HCT116 (cell line): ENCODE results near the gene NCOA6. TPM values are rescaled to one million over a fixed set of nuclear protein-coding genes. Genes with fewer than 3 reads are reported as not detected.

Experiments used
- ATAC-seq: fragments of 200-7000 bp; cut with Tn5 transposase; 2 replicates; pipeline ENCODE4 v1.9.1; 2020; ENCODE audit warnings: mild to moderate bottlenecking, moderate library complexity
- BruUV-seq: library from RNA; stranded (reverse); fragments of 400-500 nt; replicated peaks from 2 replicates; lab custom pipeline; 2021; lab: Mats Ljungman, UMichigan
- CTCF ChIA-PET: fragments of 300-600 bp; sonication (Branson Sonifier 250); formaldehyde crosslinking; loops from one replicate; lab custom pipeline; 2021; ENCODE audit warnings: antibody characterized with exemption; lab: Charles Lee
- POLR2A ChIA-PET: fragments of 300-600, 350-600 bp; sonication (Branson Sonifier 250); formaldehyde crosslinking; loops from one replicate; lab custom pipeline; 2021; ENCODE audit warnings: antibody characterized with exemption; lab: Charles Lee
- RAD21 ChIA-PET, 2 experiments: fragments of 300-600 bp; sonication (Branson Sonifier 250); formaldehyde crosslinking; loops; one replicate each; lab custom pipeline; 2023; ENCODE audit warnings: low total read pairs in 2 of 2; ENCODE audit not compliant: uncharacterized antibody in 2 of 2, unreplicated experiment in 2 of 2, low non-redundant PET in 1 of 2; lab: Charles Lee
- DNase-seq: peaks from one replicate; pipeline ENCODE4 v3.0.0-alpha.2; 2010; ENCODE audit warnings: low read depth, low spot score
- H2AFZ ChIP-seq: fragments of 200-600 bp; shearing (Covaris generic), sonication (generic); 2 replicates; pipeline ENCODE4 v1.6.1; 2017; ENCODE audit warnings: low read depth, mixed run types, mixed read lengths, antibody characterized with exemption, low read length; ENCODE audit not compliant: poor library complexity, severe bottlenecking
- H3K27ac ChIP-seq: 2 replicates; pipeline ENCODE4 v1.5.1; 2012; ENCODE audit warnings: low read depth, low read length
- H3K27me3 ChIP-seq: fragments of 200-600 bp; sonication (generic); 2 replicates; pipeline ENCODE4 v1.6.1; 2016; ENCODE audit warnings: mixed run types, low read length, mixed read lengths; ENCODE audit not compliant: insufficient read depth
- H3K36me3 ChIP-seq, 2 experiments: fragments of 200-500 bp in 1 of 2; fragments of 200-600 bp in 1 of 2; sonication (Bioruptor generic) in 1 of 2; sonication (generic) in 1 of 2; 2 replicates each; pipeline versions ENCODE4 v1.5.1 to v1.6.1; 2014 to 2016; ENCODE audit warnings: low read length in 2 of 2, inconsistent platforms in 1 of 2, mixed read lengths in 1 of 2, mixed run types in 1 of 2; ENCODE audit not compliant: insufficient read depth in 2 of 2, control insufficient read depth in 1 of 2
- H3K4me1 ChIP-seq, 2 experiments: fragments of 200-600 bp in 1 of 2; sonication (generic) in 1 of 2; 2 replicates each; pipeline versions ENCODE4 v1.5.1 to v1.6.1; 2012 to 2017; ENCODE audit warnings: low read length in 2 of 2, inconsistent platforms in 1 of 2, mild to moderate bottlenecking in 1 of 2, mixed read lengths in 1 of 2, mixed run types in 1 of 2, moderate library complexity in 1 of 2; ENCODE audit not compliant: insufficient read depth in 2 of 2, control insufficient read depth in 1 of 2
- H3K4me2 ChIP-seq: fragments of 200-600 bp; sonication (generic); 2 replicates; pipeline ENCODE4 v1.6.1; 2017; ENCODE audit warnings: mixed run types, low read length, mixed read lengths
- H3K4me3 ChIP-seq, 2 experiments: fragments of 200-600 bp in 1 of 2; sonication (generic) in 1 of 2; replicated peaks in 1 of 2; 2 replicates each; pipeline ENCODE4 v1.5.1; 2011 to 2016; ENCODE audit warnings: low read length in 2 of 2, control low read depth in 1 of 2, low read depth in 1 of 2, mild to moderate bottlenecking in 1 of 2, mixed read lengths in 1 of 2, mixed run types in 1 of 2
- H3K79me2 ChIP-seq: fragments of 200-600 bp; sonication (generic); 2 replicates; pipeline ENCODE4 v1.6.1; 2017; ENCODE audit warnings: mild to moderate bottlenecking, mixed run types, low read length, moderate library complexity, mixed read lengths; ENCODE audit not compliant: insufficient read depth
- H3K9ac ChIP-seq: fragments of 200-600 bp; sonication (generic); 2 replicates; pipeline ENCODE4 v1.6.1; 2016; ENCODE audit warnings: low read length, mixed read lengths
- H3K9me2 ChIP-seq: fragments of 200-600 bp; sonication (generic), shearing (Covaris generic); 2 replicates; pipeline ENCODE4 v1.6.1; 2017; ENCODE audit warnings: mixed run types, mild to moderate bottlenecking, moderate library complexity; ENCODE audit not compliant: insufficient read depth
- H3K9me3 ChIP-seq, 2 experiments: fragments of 200-500 bp in 1 of 2; fragments of 200-600 bp in 1 of 2; sonication (Bioruptor generic) in 1 of 2; sonication (generic) in 1 of 2; 2 replicates each; pipeline ENCODE4 v1.6.1; 2014 to 2017; ENCODE audit warnings: low read length in 2 of 2, mixed read lengths in 2 of 2, inconsistent platforms in 1 of 2, low read depth in 1 of 2, mild to moderate bottlenecking in 1 of 2, mixed run types in 1 of 2, moderate library complexity in 1 of 2; ENCODE audit not compliant: control insufficient read depth in 1 of 2, insufficient read depth in 1 of 2
- H4K20me1 ChIP-seq: fragments of 200-600 bp; sonication (generic), shearing (Covaris generic); 2 replicates; pipeline ENCODE4 v1.6.1; 2017; ENCODE audit warnings: mixed run types, mild to moderate bottlenecking, moderate library complexity; ENCODE audit not compliant: insufficient read depth
- ATF3 ChIP-seq: IDR thresholded peaks from 2 replicates; pipeline ENCODE4 v1.6.1; 2012
- CBX3 ChIP-seq: IDR thresholded peaks from 2 replicates; pipeline ENCODE4 v1.6.1; 2012; ENCODE audit warnings: low read depth
- CEBPB ChIP-seq: IDR thresholded peaks from 2 replicates; pipeline ENCODE4 v1.6.1; 2012; ENCODE audit warnings: low read depth
- CTCF ChIP-seq, 3 experiments: fragments of 200-600 bp in 1 of 3; sonication (generic) in 1 of 3; IDR thresholded peaks in 2 of 3; conservative IDR thresholded peaks in 1 of 3; 2 replicates each; pipeline ENCODE4 v1.5.1; 2012 to 2017; ENCODE audit warnings: low read depth in 2 of 3, low read length in 2 of 3, antibody characterized with exemption in 1 of 3, borderline replicate concordance in 1 of 3, control low read depth in 1 of 3, mild to moderate bottlenecking in 1 of 3, mixed read lengths in 1 of 3, mixed run types in 1 of 3, moderate library complexity in 1 of 3; ENCODE audit not compliant: insufficient read depth in 1 of 3
- EGR1 ChIP-seq: IDR thresholded peaks from 2 replicates; pipeline ENCODE4 v1.6.1; 2012; ENCODE audit warnings: low read depth
- ELF1 ChIP-seq: IDR thresholded peaks from 2 replicates; pipeline ENCODE4 v1.6.1; 2012; ENCODE audit warnings: low read depth, borderline replicate concordance
- EZH2phosphoT487 ChIP-seq: fragments of 200-600 bp; IDR thresholded peaks from 2 replicates; pipeline ENCODE4 v1.6.1; 2018; ENCODE audit warnings: antibody characterized with exemption, borderline replicate concordance
- FOSL1 ChIP-seq: IDR thresholded peaks from 2 replicates; pipeline ENCODE4 v1.6.1; 2012; ENCODE audit warnings: low read depth
- JUND ChIP-seq: IDR thresholded peaks from 2 replicates; pipeline ENCODE4 v1.6.1; 2012
- MAX ChIP-seq: IDR thresholded peaks from 2 replicates; pipeline ENCODE4 v1.6.1; 2012
- POLR2A ChIP-seq: IDR thresholded peaks from 2 replicates; pipeline ENCODE4 v1.7.0; 2011; ENCODE audit warnings: borderline replicate concordance; ENCODE audit not compliant: insufficient read depth, insufficient read length; ENCODE audit errors: extremely low read depth
- POLR2AphosphoS5 ChIP-seq: IDR thresholded peaks from 2 replicates; pipeline ENCODE4 v1.6.1; 2011; ENCODE audit warnings: mild to moderate bottlenecking, low read depth, low read length, moderate library complexity
- RAD21 ChIP-seq: IDR thresholded peaks from 2 replicates; pipeline ENCODE4 v1.6.1; 2012; ENCODE audit warnings: low read depth, mild to moderate bottlenecking
- REST ChIP-seq: IDR thresholded peaks from 2 replicates; pipeline ENCODE4 v1.6.1; 2012; ENCODE audit warnings: low read depth
- ZFX ChIP-seq: fragments of 450-650 bp; IDR thresholded peaks from 2 replicates; pipeline ENCODE4 v1.6.1; 2017
- ZNF274 ChIP-seq: fragments of 200-500 bp; sonication (Bioruptor generic); IDR thresholded peaks from 2 replicates; pipeline ENCODE4 v1.6.1; 2014; ENCODE audit warnings: mild to moderate bottlenecking, low read depth, low read length, inconsistent platforms
- intact Hi-C: fragments of 100-400 bp; cut with micrococcal nuclease; formaldehyde crosslinking; loops from 2 replicates; pipeline ENCODE4 v1.10.0; 2022
- total RNA-seq: library from RNA; stranded (reverse); gene quantifications from one replicate; pipeline ENCODE4 v1.2.1, GENCODE V29; 2021; ENCODE audit not compliant: unreplicated experiment

The NCOA6 gene
- total RNA-seq, 1 experiment from 2014 or later = 24.8 TPM

- TF ChIP-seq CEBPB (no peak), CBX3 (no peak)
Measured at GRCh38 chr20:34849778-34850177, 24.3 kb upstream of the NCOA6 start (continued).

- Histone ChIP-seq H2AFZ (no peak overlapping the region), H3K4me3 (no peak overlapping the region), H3K9ac (no peak overlapping the region), H3K27ac (no peak overlapping the region), H3K79me2 (no peaks in the 10 kb centered on the region), H3K4me2 (no peak overlapping the region), H3K36me3 (0 out of 4 replicates have a peak, but pooled peaks cover 0 to 2% of the 10 kb centered on the region in 2 experiments), H3K9me3 (no peaks in the 10 kb centered on the region), H3K4me1 (no peaks in the 10 kb centered on the region), H3K9me2 (no peaks in the 10 kb centered on the region), H3K27me3 (no peaks in the 10 kb centered on the region; the same call in 1 of the 2 replicates), H4K20me1 (no peaks in the 10 kb centered on the region)
- no TSS peak for BruUV-seq
- no peak for DNase-seq
- POLR2A ChIA-PET = no interaction called here
- TF ChIP-seq CEBPB = no peak
- TF ChIP-seq POLR2A = no peak
- no peak for TF ChIP-seq ZFX
- no peak for TF ChIP-seq ELF1
- no peak for TF ChIP-seq EZH2phosphoT487
- no peak for TF ChIP-seq JUND
- TF ChIP-seq MAX = no peak
- TF ChIP-seq FOSL1 = no peak
- TF ChIP-seq POLR2AphosphoS5 = no peak
- no peak for TF ChIP-seq EGR1
- TF ChIP-seq ZNF274 = no peak
- TF ChIP-seq ATF3 = no peak
- TF ChIP-seq RAD21 = no peak
- TF ChIP-seq REST = no peak
- TF ChIP-seq CTCF (IDR thresholded peaks at IDR 0.05 in 2 of 3, conservative IDR thresholded peaks at IDR 0.05 in 1 of 3; ENCODE audit: borderline replicate concordance in 1 of 3, insufficient read depth in 1 of 3, low read depth in 2 of 3, low read length in 2 of 3) = no peak
- RAD21 ChIA-PET = no interaction called here
- no peak for ATAC-seq
- intact Hi-C loops = no loop called here
- CTCF ChIA-PET = no interaction called here
Measured at GRCh38 chr20:34848597-34848996, 23.1 kb upstream of the NCOA6 start.
